SJSA1 (cell line): Measurements from ENCODE around the gene GPRC5C. TPM values are rescaled to one million over a fixed set of nuclear protein-coding genes. Genes with fewer than 3 reads are reported as not detected.
"Not testable (repeated sequence)": the region's sequence is repeated elsewhere in the genome, so short reads cannot be mapped to it uniquely, and the experiment has no call there.

Experiments used
- DNase-seq, 2 experiments: peaks; one replicate each; pipeline ENCODE4 v3.0.0-alpha.2; 2015 to 2020; ENCODE audit warnings: low spot score in 2 of 2, low read depth in 1 of 2
- H3K27ac ChIP-seq: fragments of 250-450 bp; sonication (Bioruptor Pico); 2 replicates; pipeline ENCODE4 v1.5.1; 2020; ENCODE audit warnings: mild to moderate bottlenecking, moderate library complexity
- H3K27me3 ChIP-seq: fragments of 250-450 bp; sonication (Bioruptor Pico); replicated peaks from 2 replicates; pipeline ENCODE4 v1.5.1; 2020; ENCODE audit warnings: mild to moderate bottlenecking, moderate library complexity
- H3K36me3 ChIP-seq: fragments of 250-450 bp; sonication (Bioruptor Pico); 2 replicates; pipeline ENCODE4 v1.5.1; 2020; ENCODE audit warnings: mild to moderate bottlenecking
- H3K4me1 ChIP-seq: fragments of 250-450 bp; sonication (Bioruptor Pico); replicated peaks from 2 replicates; pipeline ENCODE4 v1.6.1; 2021; ENCODE audit warnings: mild to moderate bottlenecking
- H3K4me3 ChIP-seq: fragments of 250-450 bp; sonication (Bioruptor Pico); 2 replicates; pipeline ENCODE4 v1.5.1; 2020; ENCODE audit warnings: mild to moderate bottlenecking
- H3K9me3 ChIP-seq: fragments of 250-450 bp; sonication (Bioruptor Pico); replicated peaks from 2 replicates; pipeline ENCODE4 v1.5.1; 2020; ENCODE audit warnings: mild to moderate bottlenecking
- total RNA-seq: library from RNA; depleted of rRNA; stranded (reverse); fragments of >200 nt; shearing (Covaris generic); gene quantifications from 2 replicates; pipeline ENCODE4 v1.2.3, GENCODE V29; 2014; rRNA removed

GPRC5C gene
- total RNA-seq, 1 experiment from 2014 or later = 48.4 TPM

DNA sequence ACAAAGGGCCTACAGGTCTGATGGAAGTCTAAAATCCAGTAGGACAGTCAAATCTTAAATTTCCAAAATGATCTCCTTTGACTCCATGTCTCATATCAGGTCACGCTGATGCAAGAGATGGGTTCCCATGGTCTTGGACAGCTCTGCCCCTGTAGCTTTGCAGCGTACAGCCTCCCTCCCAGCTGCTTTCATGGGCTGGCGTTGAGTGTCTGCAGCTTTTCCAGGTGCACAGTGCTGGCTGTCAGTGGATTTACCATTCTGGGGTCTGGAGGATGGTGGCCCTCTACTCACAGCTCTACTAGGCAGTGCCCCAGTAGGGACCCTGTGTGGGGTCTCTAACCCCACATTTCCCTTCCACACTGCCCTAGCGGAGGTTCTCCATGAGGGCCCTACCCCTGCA lies 56.4 kb downstream of the GPRC5C start:
- H3K36me3 ChIP-seq, H3K4me3 ChIP-seq, H3K27ac ChIP-seq, DNase-seq, H3K9me3 ChIP-seq, H3K4me1 ChIP-seq: not testable (repeated sequence)
- H3K27me3 ChIP-seq = peaks cover 16% of the 10 kb centered on the region; the same call in 1 of the 2 replicates

DNA sequence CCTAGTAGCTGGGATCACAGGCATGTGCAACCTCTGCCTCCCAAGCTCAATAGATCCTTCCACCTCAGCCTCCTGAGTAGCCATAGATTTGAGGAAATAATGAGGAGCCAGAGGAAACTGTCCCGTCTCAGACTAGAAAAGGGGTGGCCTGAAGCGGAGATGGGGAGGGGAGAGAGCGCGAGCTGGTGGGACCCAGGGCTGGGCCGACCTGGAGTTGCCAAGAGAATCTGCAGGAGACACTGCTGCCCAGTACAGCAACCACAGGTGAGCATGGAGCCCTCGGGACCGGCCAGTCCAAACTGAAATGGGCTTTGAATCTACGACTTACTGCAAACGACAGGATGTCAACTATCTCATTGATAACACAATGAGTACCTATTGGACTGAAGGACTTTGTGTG lies 58.8 kb downstream of the GPRC5C start:
- no peak overlapping the region for H3K27ac ChIP-seq
- no peaks in the 10 kb centered on the region for H3K36me3 ChIP-seq
- DNase-seq = no peak
- no peaks in the 10 kb centered on the region for H3K4me1 ChIP-seq
- peaks cover 6% of the 10 kb centered on the region; the same call in 1 of the 2 replicates for H3K27me3 ChIP-seq
- no peak overlapping the region for H3K4me3 ChIP-seq
- H3K9me3 ChIP-seq = 0 out of 2 replicates have a peak, but pooled peaks cover 3% of the 10 kb centered on the region

DNA sequence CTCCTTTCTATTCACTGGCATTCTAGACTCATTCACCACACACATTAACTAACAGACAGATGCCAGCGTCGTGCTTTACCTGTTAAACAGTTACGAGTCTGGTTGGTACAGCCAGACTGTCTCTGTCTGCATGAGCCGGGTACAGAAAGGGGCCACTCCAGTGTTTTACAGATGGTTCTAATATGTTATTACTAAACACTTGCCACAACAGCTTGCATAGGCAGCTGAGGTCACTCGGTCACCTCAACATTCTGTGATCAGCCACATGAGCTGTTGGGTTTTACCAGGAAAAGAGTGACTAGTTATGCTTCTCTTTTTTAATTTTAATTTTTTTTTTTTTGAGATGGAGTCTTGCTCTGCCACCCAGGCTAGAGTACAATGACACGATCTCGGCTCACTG lies 59.7 kb downstream of the GPRC5C start:
- Histone ChIP-seq H3K9me3 (no peaks in the 10 kb centered on the region), H3K27ac (no peak overlapping the region), H3K36me3 (no peaks in the 10 kb centered on the region), H3K4me3 (no peak overlapping the region), H3K27me3 (peaks cover 4% of the 10 kb centered on the region; the same call in 1 of the 2 replicates), H3K4me1 (no peaks in the 10 kb centered on the region)
- no peak for DNase-seq

DNA sequence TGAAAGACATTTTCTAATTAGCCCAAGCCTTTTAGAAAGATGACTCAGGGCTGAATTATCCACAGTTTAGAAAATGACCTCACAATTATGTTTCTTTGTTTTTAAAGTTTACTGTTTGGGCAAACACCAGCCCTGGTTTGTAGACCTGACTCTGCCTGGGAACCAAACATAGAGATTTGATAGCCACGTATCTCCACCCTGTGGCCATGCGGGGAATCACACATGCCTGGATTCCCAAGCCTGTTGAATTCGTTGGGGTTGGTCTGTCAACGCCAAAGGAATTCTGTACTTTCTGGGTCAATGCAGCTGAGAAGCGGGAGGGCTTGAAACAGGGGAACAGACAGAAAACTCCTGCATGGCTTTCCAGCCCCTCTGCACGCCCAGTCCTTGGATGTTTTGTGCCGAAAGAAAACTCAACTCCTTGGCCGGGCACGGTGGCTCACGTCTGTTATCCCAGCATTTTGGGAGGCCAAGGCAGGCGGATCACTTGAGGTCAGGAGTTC lies 61.5 kb downstream of the GPRC5C start:
- Histone ChIP-seq H3K9me3 (no peaks in the 10 kb centered on the region), H3K4me3 (no peak overlapping the region), H3K27ac (no peak overlapping the region), H3K27me3 (peaks cover 4% of the 10 kb centered on the region; the same call in 1 of the 2 replicates), H3K4me1 (no peaks in the 10 kb centered on the region), H3K36me3 (no peaks in the 10 kb centered on the region)
- peak; percentile 59 to 73 for DNase-seq

Other genes starting within 250 kb of the GPRC5C start
- gene RPL38, start 228.4 kb upstream of the GPRC5C start, total RNA-seq = 353 and 435 TPM in 2 replicates
- 0.06 and 0.50 TPM in 2 replicates for gene TTYH2, start 218.5 kb upstream of the GPRC5C start, total RNA-seq
- not detected in 2 replicates for gene DNAI2, start 157.9 kb upstream of the GPRC5C start, total RNA-seq
- not detected in 2 replicates for gene KIF19, start 105.9 kb upstream of the GPRC5C start, total RNA-seq
- gene BTBD17, start 70.2 kb upstream of the GPRC5C start, total RNA-seq = not detected in 2 replicates
- gene GPR142, start 64.6 kb upstream of the GPRC5C start, total RNA-seq = not detected in 2 replicates
- gene CD300A, start 34.5 kb downstream of the GPRC5C start, total RNA-seq = not detected in 2 replicates
- gene CD300LB, start 99.4 kb downstream of the GPRC5C start, total RNA-seq = not detected in 2 replicates
- not detected in 2 replicates for gene CD300C, start 114.0 kb downstream of the GPRC5C start, total RNA-seq
- not detected in 2 replicates for gene CD300H, start 135.4 kb downstream of the GPRC5C start, total RNA-seq
- not detected in 2 replicates for gene CD300LD, start 160.2 kb downstream of the GPRC5C start, total RNA-seq
- gene CD300E, start 191.7 kb downstream of the GPRC5C start, total RNA-seq = not detected in 2 replicates